GM19193 (cell line): ENCODE measurements around the gene ELOVL5.

Source experiments
- POLR2A ChIP-seq: IDR thresholded peaks from 4 replicates; pipeline ENCODE4 v1.6.1; 2011; ENCODE audit not compliant: insufficient read depth, insufficient read length; ENCODE audit errors: extremely low read depth

The ELOVL5 gene

DNA sequence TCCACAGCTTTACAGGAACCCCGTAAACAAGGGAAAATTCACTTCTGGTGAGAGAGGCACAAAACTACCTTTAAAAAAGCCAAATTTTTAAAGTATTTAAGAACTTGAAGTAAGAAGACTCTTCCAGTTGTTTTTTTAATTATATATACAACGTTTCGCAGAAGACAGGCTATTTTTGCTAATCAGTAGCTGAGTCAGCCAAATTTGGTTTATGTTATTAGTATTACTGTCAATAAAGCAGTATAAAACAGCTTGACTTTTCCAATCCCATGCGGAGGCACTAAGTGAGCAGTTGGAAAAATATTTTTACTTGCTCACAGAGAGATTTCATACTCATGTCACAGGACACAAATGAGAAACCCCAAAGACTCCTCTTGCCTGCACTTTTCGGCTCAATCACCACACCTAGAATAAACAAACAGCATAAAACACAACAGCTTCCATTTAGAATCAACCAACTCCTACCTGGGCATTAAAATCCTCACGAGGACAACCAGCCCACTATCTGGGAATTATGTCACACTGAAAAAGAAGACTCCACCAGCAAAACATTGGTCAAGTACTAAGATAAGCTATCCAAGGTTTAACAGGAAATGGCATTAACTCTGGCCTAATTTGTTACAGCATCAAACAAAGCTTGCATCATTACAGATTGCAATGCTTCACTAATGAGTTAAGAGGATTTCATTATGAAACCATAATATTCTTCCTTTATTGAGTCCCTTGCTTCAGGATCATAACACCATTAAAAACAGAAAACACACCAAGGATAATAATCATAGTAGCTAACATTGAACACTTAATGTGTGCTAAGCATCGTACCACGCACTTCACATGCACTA lies 26.3 kb downstream of the ELOVL5 start:
- no peak for TF ChIP-seq POLR2A

DNA sequence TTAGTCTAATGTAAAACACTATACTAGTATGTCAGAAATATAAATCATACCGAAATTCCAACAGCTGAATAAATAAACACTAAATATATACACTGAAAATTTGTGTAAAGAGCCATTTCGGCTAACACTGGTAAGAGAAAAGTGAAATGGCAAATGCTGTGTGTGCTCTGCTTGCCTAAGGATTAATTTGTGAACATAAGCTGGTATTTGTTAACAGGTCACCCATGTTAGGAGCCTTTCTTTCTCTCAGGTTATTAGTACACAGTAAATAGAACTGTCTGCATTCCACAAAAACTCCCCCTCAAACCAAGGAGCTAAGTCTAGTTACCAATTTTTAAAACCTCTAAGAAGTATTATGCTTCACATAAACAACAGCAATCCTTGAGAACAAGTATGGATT lies 27.0 kb downstream of the ELOVL5 start:
- TF ChIP-seq POLR2A, result no peak

DNA sequence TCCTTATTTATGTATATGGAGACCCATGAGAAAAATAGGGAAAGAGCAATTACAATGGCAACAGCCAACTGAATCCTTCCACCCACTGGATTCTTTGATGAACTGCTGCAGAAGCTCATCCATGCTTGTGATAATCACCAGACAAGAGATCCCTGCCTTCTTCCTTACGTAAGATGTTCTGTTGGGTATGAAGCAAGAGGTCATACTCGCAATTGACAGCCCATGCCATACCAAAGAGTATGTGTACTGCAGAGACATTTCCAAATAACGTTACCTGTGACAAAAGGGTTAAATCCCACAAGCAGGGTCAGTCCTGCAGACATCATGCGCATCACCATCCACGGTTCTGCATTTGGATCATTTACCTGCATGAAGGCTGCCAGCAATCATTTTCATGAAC lies 27.8 kb downstream of the ELOVL5 start:
- TF ChIP-seq POLR2A, result no peak

- TF ChIP-seq POLR2A, result no peak
Observed at GRCh38 chr6:53318429-53318828, 30.3 kb downstream of the ELOVL5 start.

GRCh38 chr6:53317861-53318260 lies 30.9 kb downstream of the ELOVL5 start:
- no peak for TF ChIP-seq POLR2A

GRCh38 chr6:53316142-53316541 lies 32.6 kb downstream of the ELOVL5 start:
- no peak for TF ChIP-seq POLR2A

DNA sequence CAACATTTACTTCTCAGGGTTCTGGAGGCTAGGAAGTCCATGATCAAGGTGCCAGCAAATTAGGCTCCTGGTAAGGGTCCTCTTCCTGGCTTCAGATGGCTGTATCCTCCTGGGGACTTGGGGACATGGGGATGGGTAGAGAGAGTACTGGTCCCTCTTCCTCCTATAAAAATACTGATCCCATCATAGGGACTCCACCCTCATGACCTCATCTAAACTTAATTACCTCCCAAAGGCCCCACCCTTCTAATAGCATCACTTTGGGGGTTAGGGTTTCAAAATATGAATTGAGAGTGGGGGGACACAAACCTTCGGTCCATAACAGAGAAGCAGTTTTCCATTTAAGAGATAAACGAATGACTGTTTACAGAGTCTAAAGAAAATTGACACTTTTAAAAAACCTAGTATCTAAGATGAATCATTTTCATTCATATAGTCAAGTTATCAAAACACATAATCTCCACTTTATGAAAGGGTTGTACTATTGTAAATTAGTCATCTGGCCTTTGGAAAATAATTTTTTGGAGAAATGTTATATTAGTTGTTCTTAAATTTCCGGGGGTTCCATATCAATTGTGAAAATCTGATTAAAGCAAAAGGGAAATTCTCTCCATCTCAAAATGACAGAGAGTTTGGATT lies 33.5 kb downstream of the ELOVL5 start:
- TF ChIP-seq POLR2A, result no peak

DNA sequence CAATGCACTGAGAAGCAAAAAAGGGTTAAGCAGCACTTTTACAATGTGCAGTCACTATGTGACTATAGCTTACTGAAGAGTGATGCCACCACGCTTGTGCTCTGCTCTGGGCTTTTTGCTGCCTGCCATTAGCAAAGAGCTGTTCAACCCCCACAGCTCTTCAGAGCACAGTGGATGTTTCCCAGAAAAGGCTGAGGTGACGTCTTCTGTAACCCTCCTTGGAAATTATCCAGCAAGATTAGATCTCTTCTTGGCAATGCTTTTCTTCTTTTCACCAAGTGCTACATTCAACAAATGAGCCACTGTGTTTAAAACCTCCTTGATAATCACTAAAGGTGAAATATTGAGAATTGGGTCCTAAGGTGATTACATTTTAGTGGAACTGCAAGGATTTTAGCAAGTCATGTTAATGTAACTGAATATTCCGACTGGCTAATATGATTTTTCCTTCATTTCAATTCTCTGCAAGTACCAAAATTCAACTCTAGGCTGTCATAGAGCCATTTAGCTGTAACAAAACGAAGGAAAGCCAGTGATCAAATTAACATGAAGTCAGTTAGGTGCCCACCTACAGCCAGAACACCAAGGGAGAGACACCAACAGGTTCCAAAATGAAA lies 34.9 kb downstream of the ELOVL5 start:
- TF ChIP-seq POLR2A, result no peak

DNA sequence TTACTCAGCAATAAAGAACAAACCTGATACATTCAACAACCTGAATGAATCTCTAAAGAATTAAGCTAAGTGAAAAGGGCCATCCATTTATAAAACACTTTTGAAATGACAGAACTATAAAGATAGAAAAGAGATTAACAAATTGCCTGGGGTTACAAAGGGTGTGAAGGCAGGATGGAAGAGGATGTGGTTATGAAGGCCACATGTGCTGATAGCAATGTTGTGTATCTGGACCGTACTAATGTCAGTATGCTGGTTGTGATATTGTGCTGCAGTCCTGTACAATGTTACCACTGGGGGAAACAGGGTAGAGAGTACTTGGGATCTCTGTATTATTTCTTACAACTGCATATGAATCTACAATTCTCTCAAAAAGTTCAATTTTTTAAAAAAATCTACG lies 36.4 kb downstream of the ELOVL5 start:
- no peak for TF ChIP-seq POLR2A

GRCh38 chr6:53311586-53311935 lies 37.2 kb downstream of the ELOVL5 start:
- TF ChIP-seq POLR2A, result no peak

DNA sequence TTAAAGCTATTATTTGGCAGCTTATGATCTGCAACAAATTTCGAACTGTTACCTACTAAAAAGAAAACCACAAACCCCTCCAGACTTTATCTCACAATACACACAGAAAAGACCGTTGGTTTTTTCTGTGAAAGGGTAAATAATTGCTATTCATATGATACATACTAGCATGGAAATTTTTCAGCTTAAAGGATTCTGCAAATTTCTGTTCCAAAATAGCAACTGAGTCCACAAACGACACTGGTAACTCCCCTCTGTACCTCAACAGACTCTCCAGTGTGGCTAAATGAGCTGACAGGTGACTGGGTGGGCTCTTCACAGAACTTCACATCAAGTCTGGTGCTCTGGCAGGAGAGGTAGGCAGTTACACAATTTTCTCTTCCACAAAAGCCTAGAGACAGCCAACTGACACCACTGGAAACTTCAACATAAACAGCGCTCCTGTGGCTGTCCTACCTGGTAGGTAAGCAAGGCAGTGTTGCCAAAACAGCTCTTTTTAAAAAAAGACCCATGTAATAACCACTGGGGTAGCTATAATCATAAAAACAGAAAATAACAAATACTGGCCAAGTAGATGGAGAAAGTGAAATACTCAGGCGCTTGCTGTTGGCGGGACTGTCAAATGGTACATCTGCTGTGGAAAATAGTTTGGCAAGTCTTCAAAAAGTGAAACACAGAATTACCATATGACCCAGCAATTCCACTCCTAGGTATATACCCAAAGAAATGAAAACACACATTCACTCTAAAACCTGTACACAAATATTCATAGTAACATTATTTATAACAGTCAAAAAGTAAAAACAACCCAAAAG lies 37.8 kb downstream of the ELOVL5 start:
- TF ChIP-seq POLR2A, result no peak

DNA sequence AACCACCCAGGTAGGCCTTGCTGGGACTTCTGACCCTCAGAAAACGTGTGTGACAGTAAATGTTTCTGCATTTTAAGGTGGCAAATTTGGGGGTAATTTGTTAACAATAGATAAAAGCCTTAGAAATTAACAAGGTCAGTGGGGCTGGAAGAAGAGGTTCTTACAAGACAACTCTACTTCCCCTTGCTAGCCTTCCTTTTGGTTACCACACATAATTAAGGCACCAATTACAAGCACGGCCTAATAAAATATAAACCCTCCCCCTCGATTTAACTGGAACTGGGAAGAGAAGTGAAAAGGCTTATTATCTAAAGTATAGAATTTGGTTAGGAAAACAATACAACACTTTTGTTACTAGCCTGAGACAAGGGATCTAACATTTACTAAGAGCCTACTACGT lies 38.8 kb downstream of the ELOVL5 start:
- TF ChIP-seq POLR2A, result no peak

- TF ChIP-seq POLR2A, result no peak
Observed at GRCh38 chr6:53309059-53309900, 39.5 kb downstream of the ELOVL5 start.

DNA sequence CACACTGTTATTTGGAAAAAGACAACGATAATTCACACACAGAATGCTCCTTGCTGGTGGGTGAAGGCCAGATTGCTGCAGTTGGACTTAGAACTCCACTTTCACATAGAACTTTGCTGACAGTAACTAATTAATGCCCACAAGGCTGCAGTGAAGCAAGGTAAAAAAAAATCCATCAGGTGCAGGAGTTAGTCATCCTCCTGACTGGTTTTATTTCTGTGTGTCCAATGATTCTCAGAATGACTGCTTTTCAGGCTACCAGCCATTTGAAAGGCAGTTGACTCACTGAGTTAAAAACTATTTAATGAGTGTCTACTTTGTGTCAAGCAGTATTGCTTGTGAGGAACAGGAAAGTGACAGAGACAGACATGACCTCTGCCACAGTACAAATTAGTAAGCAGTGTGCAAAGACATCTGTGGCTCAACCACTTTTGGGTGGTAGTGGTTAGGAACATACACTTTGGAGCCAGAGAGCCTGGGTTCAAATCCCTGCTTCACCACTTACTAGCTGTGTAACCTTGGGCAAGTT lies 41.9 kb downstream of the ELOVL5 start:
- no peak for TF ChIP-seq POLR2A
